PC-9 (cell line): ENCODE measurements around the gene ATRNL1. TPM values are rescaled to one million over a fixed set of nuclear protein-coding genes. Genes with fewer than 3 reads are reported as not detected.

Experiments used
- BruUV-seq: library from RNA; stranded (reverse); fragments of 400-500 nt; replicated peaks from 2 replicates; lab custom pipeline; 2021; lab: Mats Ljungman, UMichigan
- CTCF ChIA-PET: fragments of 300-600 bp; sonication (Branson Sonifier 250); formaldehyde crosslinking; loops from one replicate; lab custom pipeline; 2022; ENCODE audit warnings: antibody characterized with exemption; lab: Charles Lee
- POLR2A ChIA-PET: fragments of 300-600 bp; sonication (Branson Sonifier 250); formaldehyde crosslinking; loops from one replicate; lab custom pipeline; 2022; ENCODE audit warnings: antibody characterized with exemption; ENCODE audit not compliant: unreplicated experiment; lab: Charles Lee
- DNase-seq, 2 experiments: peaks; one replicate each; pipeline versions ENCODE4 v3.0.0 to v3.0.0-alpha.2; 2015 to 2022; ENCODE audit warnings: mixed read lengths in 1 of 2
- H2AFZ ChIP-seq: fragments of 200-600 bp; sonication (generic); 2 replicates; pipeline ENCODE4 v1.8.1; 2017; ENCODE audit warnings: antibody characterized with exemption
- H3F3A ChIP-seq: fragments of 200-600 bp; sonication (generic); 2 replicates; pipeline ENCODE4 v1.8.1; 2017; ENCODE audit warnings: antibody characterized with exemption, mild to moderate bottlenecking, low read depth; ENCODE audit not compliant: insufficient read depth
- H3K27ac ChIP-seq: fragments of 200-600 bp; sonication (generic); 2 replicates; pipeline ENCODE4 v1.6.1; 2016; ENCODE audit warnings: mixed run types
- H3K27me3 ChIP-seq: fragments of 200-600 bp; sonication (generic); 2 replicates; pipeline ENCODE4 v1.6.1; 2016; ENCODE audit warnings: low read depth, mixed run types; ENCODE audit not compliant: insufficient read depth
- H3K36me3 ChIP-seq: fragments of 200-600 bp; sonication (generic); 2 replicates; pipeline ENCODE4 v1.6.1; 2016; ENCODE audit warnings: low read depth, mixed run types
- H3K4me1 ChIP-seq: fragments of 200-600 bp; sonication (generic); replicated peaks from 2 replicates; pipeline ENCODE4 v1.6.1; 2016; ENCODE audit warnings: mixed run types; ENCODE audit not compliant: insufficient read depth
- H3K4me2 ChIP-seq: fragments of 200-600 bp; sonication (generic); 2 replicates; pipeline ENCODE4 v1.6.1; 2017; ENCODE audit warnings: mixed run types
- H3K4me3 ChIP-seq: fragments of 200-600 bp; sonication (generic); 2 replicates; pipeline ENCODE4 v1.6.1; 2016; ENCODE audit warnings: mixed run types
- H3K79me2 ChIP-seq: fragments of 200-600 bp; sonication (generic); 2 replicates; pipeline ENCODE4 v1.6.1; 2017; ENCODE audit warnings: low read depth, mixed run types
- H3K9me2 ChIP-seq: fragments of 200-600 bp; sonication (generic); 2 replicates; pipeline ENCODE4 v1.8.1; 2017; ENCODE audit warnings: mild to moderate bottlenecking; ENCODE audit not compliant: insufficient read depth
- H3K9me3 ChIP-seq: fragments of 200-600 bp; sonication (generic); 2 replicates; pipeline ENCODE4 v1.8.1; 2016; ENCODE audit warnings: low read depth; ENCODE audit not compliant: insufficient read depth
- H4K20me1 ChIP-seq: fragments of 200-600 bp; sonication (generic); 2 replicates; pipeline ENCODE4 v1.8.1; 2017; ENCODE audit not compliant: insufficient read depth
- EZH2 ChIP-seq: fragments of 200-600 bp; sonication (generic); IDR thresholded peaks from 2 replicates; pipeline ENCODE4 v1.8.0; 2017; ENCODE audit warnings: antibody characterized with exemption, low read depth
- intact Hi-C: fragments of 100-400 bp; cut with micrococcal nuclease; formaldehyde crosslinking; loops from one replicate; pipeline ENCODE4 v1.10.0; 2022; ENCODE audit not compliant: unreplicated experiment
- total RNA-seq: library from RNA; stranded (reverse); gene quantifications from 2 replicates; pipeline ENCODE4 v1.2.3, GENCODE V29; 2021
- TF ChIP-seq, protein P1 (sequence below): fragments of 200-600 bp; sonication (generic); conservative IDR thresholded peaks from 2 replicates; pipeline ENCODE4 v1.6.1; 2017; ENCODE audit warnings: mixed run types, antibody characterized with exemption, mild to moderate bottlenecking, moderate library complexity

ATRNL1 gene
- total RNA-seq, 1 experiment from 2014 or later = not detected

DNA sequence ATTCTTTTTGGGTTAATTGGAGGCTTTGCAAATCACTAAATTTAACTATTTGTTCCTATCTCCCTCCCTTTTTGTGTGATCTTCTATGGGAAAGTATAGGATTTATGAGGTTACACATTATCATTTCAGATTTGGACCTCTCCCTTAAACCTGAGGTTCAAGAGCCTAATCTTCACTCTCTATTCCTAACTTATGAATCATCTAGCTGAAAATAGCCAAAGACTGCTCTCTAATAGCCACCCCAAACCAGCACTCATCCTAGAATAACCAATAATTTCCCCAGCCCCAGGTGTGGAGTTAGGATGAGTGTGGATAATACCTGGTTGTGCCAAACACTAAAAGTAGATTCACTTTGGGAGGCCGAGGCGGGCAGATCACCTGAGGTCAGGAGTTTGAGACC lies 680.7 kb downstream of the ATRNL1 start:
- H3F3A ChIP-seq = no peaks in the 10 kb centered on the region
- ChIA-PET POLR2A (no interaction called here), CTCF (no interaction called here)
- no peaks in the 10 kb centered on the region for H3K9me2 ChIP-seq
- no peak overlapping the region for H3K4me2 ChIP-seq
- intact Hi-C loops = no loop called here
- H3K9me3 ChIP-seq = no peaks in the 10 kb centered on the region
- no peak overlapping the region for H2AFZ ChIP-seq
- no peak overlapping the region for H3K4me3 ChIP-seq
- no TSS peak for BruUV-seq
- no peaks in the 10 kb centered on the region for H4K20me1 ChIP-seq
- no peaks in the 10 kb centered on the region for H3K36me3 ChIP-seq
- H3K4me1 ChIP-seq = no peaks in the 10 kb centered on the region
- no peaks in the 10 kb centered on the region for H3K79me2 ChIP-seq
- TF ChIP-seq, protein P1, sequence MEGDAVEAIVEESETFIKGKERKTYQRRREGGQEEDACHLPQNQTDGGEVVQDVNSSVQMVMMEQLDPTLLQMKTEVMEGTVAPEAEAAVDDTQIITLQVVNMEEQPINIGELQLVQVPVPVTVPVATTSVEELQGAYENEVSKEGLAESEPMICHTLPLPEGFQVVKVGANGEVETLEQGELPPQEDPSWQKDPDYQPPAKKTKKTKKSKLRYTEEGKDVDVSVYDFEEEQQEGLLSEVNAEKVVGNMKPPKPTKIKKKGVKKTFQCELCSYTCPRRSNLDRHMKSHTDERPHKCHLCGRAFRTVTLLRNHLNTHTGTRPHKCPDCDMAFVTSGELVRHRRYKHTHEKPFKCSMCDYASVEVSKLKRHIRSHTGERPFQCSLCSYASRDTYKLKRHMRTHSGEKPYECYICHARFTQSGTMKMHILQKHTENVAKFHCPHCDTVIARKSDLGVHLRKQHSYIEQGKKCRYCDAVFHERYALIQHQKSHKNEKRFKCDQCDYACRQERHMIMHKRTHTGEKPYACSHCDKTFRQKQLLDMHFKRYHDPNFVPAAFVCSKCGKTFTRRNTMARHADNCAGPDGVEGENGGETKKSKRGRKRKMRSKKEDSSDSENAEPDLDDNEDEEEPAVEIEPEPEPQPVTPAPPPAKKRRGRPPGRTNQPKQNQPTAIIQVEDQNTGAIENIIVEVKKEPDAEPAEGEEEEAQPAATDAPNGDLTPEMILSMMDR = no peak
- no peak for TF ChIP-seq EZH2
- H3K27me3 ChIP-seq = no peaks in the 10 kb centered on the region
- no peak for DNase-seq
- no peak overlapping the region for H3K27ac ChIP-seq

DNA sequence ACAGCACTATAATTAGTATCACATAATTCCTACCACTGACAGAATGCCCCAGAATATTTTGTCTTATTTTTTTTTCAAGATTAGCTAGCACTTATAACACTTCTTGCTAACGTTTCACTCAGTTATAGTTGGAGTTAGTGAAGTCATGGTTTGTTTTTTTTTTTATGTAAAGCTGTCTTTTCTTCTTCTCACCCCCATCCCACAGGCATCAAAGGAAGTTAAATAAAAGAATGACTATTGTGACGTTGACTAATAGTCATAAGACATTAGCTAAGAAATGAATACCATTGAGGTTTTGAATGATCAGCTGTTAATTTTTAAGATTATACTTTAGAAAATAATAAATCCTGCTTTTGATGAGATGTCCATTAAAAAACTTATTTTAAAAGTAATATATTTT lies 681.6 kb downstream of the ATRNL1 start:
- Histone ChIP-seq H3K36me3 (no peaks in the 10 kb centered on the region), H3K4me1 (no peaks in the 10 kb centered on the region), H3F3A (no peaks in the 10 kb centered on the region), H3K4me2 (no peak overlapping the region), H4K20me1 (no peaks in the 10 kb centered on the region), H3K27me3 (no peaks in the 10 kb centered on the region), H3K79me2 (no peaks in the 10 kb centered on the region), H3K9me3 (no peaks in the 10 kb centered on the region), H3K4me3 (no peak overlapping the region), H3K9me2 (no peaks in the 10 kb centered on the region), H2AFZ (no peak overlapping the region), H3K27ac (no peak overlapping the region)
- no TSS peak for BruUV-seq
- TF ChIP-seq, protein P1 = no peak
- no peak for TF ChIP-seq EZH2
- ChIA-PET POLR2A (no interaction called here), CTCF (interaction anchor here (0.6 kb wide), 1 partner anchor 1229 kb away, joined by 4 read pairs; no protein-coding TSS in a partner anchor)
- DNase-seq = no peak
- intact Hi-C loops = no loop called here

DNA sequence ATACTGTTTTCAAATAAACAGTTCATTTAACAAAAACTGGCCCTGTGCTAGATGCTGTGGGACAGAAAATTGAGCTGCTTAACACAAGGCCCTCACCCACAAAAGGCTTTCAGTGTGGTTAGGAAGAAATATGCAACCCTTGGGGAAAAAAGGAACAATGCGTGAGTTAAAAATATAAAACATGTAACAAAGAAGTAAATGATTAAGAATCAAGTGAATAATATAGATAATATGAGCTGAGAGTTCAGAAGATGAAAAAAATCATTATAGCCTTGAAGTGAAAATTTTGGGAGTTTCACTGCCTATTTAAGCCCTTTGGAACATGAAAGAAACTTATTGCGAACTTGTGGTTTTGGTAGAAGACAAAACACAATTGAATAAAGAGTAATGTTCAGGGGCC lies 684.5 kb downstream of the ATRNL1 start:
- DNase-seq = no peak
- Histone ChIP-seq H4K20me1 (no peaks in the 10 kb centered on the region), H3K27ac (no peak overlapping the region), H3K36me3 (no peaks in the 10 kb centered on the region), H3K79me2 (no peaks in the 10 kb centered on the region), H3K4me1 (no peaks in the 10 kb centered on the region), H3K4me2 (no peak overlapping the region), H3K27me3 (no peaks in the 10 kb centered on the region), H3F3A (no peaks in the 10 kb centered on the region), H3K9me3 (no peaks in the 10 kb centered on the region), H2AFZ (no peak overlapping the region), H3K9me2 (no peaks in the 10 kb centered on the region), H3K4me3 (no peak overlapping the region)
- intact Hi-C loops = no loop called here
- CTCF ChIA-PET = no interaction called here
- TF ChIP-seq, protein P1 = no peak
- TF ChIP-seq EZH2 = no peak
- POLR2A ChIA-PET = no interaction called here
- BruUV-seq = no TSS peak
